Left colon (tissue), 2 donors: ENCODE measurements around the gene ZBTB43. TPM values are rescaled to one million over a fixed set of nuclear protein-coding genes. Genes with fewer than 3 reads are reported as not detected.
"Not testable (repeated sequence)": the region's sequence is repeated elsewhere in the genome, so short reads cannot be mapped to it uniquely, and the experiment has no call there.

ENCODE experiments used
- ATAC-seq: fragments of 200-7000 bp; cut with Tn5 transposase; one replicate; pipeline ENCODE4 v1.9.1; 2020; ENCODE audit warnings: mild to moderate bottlenecking, moderate library complexity
- DNase-seq, 2 donors: peaks; one replicate each; pipeline ENCODE4 v3.0.0-alpha.2; 2020
- intact Hi-C, 2 donors: fragments of 100-400 bp; cut with DNase I in 1 of 2; cut with micrococcal nuclease in 1 of 2; formaldehyde crosslinking; loops; one replicate each; pipeline versions ENCODE4 v1.11.2 to v1.14.0; 2022; cut with DNase I, micrococcal nuclease
- total RNA-seq, 2 donors: library from RNA; stranded (reverse); fragmentation: NEBNext Ultra II Directional; extraction: Animal tissue kit (Norgen Biotek cat#: 25700); gene quantifications; one replicate each; pipeline ENCODE4 v1.2.1, GENCODE V29; 2021
- donor health status: DM: no; HTN: no; CAD: no.
- donor health status: DM: yes; HTN: yes; CAD: no.

Gene ZBTB43
- total RNA-seq, 2 donors from 2014 or later: 15.5 to 17.3 TPM

DNA sequence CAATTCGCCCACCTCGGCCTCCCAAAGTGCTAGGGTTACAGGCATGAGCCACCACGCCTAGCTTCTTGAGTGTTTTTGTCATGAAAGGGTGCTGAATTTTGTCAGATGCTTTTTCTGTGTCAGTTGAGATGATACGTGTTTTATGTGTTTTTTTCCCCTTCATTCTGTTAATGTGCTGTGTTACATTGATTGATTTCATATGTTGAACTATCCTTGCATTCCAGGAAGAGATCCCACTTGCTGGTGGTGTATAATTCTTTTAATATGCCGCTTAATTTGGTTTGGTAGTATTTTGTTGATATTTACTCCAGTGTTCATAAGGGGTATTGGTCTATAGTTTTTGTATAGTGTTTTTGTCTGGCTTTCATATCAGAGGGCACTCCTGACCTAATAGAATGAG lies 13.6 kb downstream of the ZBTB43 start:
- DNase-seq (no peak), ATAC-seq (no peak)
- intact Hi-C loops: no loop called here

DNA sequence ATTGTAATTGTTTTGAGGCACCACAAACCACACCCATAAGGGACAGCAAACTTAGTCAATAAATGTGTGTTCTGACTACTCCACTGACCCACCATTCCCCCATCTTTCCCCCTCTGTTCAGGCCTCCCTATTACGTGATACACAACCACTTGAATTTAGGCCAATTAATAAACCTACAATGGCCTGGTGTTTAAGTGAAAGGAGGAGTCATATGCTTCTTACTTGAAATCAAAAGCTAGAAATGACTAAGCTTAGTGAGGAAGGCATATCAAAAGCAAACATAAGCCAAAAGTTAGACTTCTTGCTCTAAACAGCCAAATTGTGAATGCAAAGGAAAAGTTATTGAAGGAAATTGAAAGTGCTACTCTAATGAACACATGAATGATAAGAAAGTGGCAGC lies 14.6 kb downstream of the ZBTB43 start:
- intact Hi-C loops: no loop called here
- ATAC-seq (no peak), DNase-seq (no peak)

DNA sequence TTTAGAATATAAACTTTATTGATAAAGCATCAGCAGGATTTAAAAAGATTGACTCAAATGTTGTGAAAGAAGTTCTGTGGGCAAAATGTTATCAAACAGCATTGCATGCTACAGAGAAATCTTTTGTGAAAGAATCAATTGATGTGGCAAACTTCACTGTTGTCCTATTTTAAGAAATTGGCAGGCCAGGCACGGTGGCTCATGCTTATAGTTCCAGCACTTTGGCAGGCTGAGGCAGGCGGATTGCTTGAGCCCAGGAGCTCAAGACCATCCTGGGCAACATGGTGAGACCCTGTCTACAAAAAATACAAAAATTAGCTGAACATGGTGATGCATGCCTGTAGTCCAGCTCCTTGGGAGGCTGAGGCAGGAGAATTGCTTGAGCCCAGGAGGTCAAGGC lies 17.4 kb downstream of the ZBTB43 start:
- intact Hi-C loops: no loop called here
- DNase-seq: no peak

DNA sequence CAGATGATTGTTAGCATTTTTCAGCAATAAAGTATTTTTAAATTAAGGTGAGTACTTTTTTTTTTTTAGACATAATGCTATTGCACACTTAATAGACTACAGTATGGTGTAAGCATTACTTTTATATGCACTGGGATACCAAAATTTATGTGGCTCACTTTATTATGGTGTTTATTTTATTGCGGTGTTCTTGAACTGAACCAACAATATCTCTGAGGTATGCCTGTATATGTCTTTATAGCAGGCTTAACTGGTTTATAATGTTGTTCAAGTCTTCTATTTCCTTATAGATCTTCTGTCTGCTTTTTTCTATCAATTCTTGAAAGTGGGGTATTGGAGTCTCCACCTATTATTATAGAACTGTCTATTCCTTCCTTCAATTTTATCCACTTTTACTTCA lies 18.0 kb downstream of the ZBTB43 start:
- DNase-seq: no peak
- intact Hi-C loops: no loop called here
- ATAC-seq: peak; percentile 95

More for the DNA sequence above, 17.4 kb downstream of the ZBTB43 start:
- no peak for ATAC-seq

DNA sequence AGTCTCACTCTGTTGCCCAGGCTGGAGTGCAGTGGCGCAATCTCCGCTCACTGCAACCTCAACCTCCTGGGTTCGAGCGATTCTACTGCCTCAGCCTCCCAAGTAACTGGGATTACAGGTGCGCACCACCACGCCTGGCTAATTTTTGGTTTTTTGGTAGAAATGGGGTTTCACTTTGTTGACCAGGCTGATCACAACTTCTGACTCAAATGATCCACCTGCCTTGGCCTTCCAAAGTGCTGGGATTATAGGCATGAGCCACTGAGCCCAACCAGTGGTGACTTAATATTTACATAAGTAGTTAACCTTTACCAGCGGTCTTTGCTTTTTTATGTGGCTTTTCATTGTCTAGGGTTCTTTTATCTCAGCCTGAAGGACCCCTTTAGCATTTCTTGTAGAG lies 19.2 kb downstream of the ZBTB43 start:
- intact Hi-C loops, DNase-seq: not testable (repeated sequence)
- peak; percentile 30 for ATAC-seq

DNA sequence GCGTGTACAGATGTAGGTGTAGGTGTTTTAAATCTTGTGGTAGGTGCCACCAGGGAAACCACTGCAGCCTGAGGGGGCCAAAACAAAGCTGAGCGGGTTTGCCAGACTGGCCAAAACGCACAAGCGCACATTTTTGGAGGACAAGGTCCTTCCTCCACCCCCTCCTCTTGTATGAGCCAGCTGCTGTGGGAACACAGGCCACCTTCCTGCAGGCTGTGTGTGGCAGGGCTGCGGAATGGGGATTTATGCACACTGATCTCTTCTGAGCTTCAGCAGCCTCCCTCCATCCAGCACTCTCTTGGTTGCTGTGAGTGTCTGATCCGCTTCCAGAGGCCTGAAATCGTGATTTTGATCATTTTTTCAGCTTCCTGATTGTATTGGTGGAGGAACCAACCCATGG lies 22.4 kb downstream of the ZBTB43 start:
- ATAC-seq (no peak), DNase-seq (no peak)
- intact Hi-C loops: no loop called here

- ATAC-seq: no peak
- no peak for DNase-seq
- intact Hi-C loops: no loop called here
Observed at GRCh38 chr9:126829035-126829434, 24.2 kb downstream of the ZBTB43 start.

GRCh38 chr9:126830827-126831226 lies 26.0 kb downstream of the ZBTB43 start:
- DNase-seq (no peak), ATAC-seq (no peak)
- intact Hi-C loops: no loop called here

- ATAC-seq (no peak), DNase-seq (no peak)
- intact Hi-C loops: no loop called here
Observed at GRCh38 chr9:126832440-126832839, 27.6 kb downstream of the ZBTB43 start.

DNA sequence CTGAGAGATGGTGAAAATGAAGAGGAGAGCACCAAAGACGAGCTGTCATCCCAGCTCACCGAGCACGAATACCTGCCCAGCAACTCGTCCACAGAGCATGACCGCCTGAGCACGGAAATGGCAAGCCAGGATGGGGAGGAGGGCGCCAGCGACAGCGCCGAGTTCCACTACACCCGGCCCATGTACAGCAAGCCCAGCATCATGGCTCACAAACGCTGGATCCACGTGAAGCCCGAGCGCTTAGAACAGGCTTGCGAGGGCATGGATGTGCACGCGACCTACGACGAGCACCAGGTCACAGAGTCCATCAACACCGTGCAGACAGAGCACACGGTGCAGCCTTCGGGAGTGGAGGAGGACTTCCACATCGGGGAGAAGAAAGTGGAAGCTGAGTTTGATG lies 28.2 kb downstream of the ZBTB43 start:
- intact Hi-C loops: no loop called here
- DNase-seq: no peak
- ATAC-seq: no peak

GRCh38 chr9:126833710-126834345 lies 29.0 kb downstream of the ZBTB43 start:
- intact Hi-C loops: no loop called here
- DNase-seq (no peak), ATAC-seq (no peak)

- ATAC-seq (no peak), DNase-seq (no peak)
- intact Hi-C loops: no loop called here
Observed at GRCh38 chr9:126834672-126835071, 29.8 kb downstream of the ZBTB43 start.

DNA sequence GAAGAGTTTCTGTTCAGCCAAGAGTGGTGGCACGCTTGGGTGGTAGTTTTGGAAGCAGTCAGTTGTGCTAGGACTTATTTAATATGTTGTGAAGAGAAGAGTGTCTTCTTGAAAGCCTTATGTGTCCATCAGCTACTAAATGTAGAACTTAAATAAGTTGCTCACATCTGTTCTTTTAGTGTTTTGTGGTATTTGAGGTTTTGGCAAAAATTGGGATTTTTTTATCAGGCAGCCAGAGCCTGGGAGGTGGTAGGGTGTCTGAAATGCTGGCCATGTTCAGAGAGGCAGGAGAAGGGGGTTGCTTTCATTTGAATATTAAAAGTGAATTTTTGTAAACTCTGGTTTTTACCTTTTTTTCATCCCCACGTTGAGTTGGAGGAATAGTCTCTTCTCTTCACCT lies 31.4 kb downstream of the ZBTB43 start:
- intact Hi-C loops: no loop called here
- ATAC-seq (no peak), DNase-seq (no peak)

DNA sequence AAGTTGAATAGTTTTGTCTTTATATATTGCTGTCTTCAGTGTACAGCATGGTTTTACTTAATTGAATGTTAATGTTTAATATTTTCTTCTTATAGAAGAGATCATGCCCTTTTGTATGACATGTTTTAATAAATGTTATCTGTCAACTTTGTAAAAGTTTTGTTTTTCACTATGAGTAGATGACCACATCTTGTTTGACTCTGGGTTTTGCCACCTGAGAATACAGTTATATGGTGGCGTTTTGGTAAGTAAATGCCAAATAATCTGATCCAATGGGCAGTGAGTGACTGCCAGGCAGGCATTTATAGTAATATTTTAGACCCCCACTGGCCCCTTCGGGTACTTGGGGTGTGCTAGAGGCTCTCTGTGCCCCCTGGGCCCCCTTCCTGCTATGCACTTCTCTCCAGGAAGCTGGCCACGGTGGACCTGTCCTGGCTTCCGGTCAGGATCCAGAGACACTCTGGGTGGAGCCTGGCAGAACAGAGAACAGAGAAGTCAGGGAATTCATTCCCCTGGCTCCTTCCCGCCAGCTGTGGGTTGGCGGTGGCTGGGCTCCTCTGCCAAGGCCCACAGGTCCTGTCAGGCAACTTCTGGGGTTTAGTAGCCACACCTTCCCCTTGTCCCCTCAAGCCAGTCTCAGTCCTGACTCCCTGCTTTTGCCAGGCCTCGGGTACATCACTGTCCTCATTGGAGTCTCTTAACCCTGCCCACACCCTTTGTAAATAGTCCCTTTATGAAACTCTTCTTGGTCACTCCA lies 33.4 kb downstream of the ZBTB43 start:
- intact Hi-C loops: no loop called here
- peak; percentile 28 for ATAC-seq
- no peak for DNase-seq

DNA sequence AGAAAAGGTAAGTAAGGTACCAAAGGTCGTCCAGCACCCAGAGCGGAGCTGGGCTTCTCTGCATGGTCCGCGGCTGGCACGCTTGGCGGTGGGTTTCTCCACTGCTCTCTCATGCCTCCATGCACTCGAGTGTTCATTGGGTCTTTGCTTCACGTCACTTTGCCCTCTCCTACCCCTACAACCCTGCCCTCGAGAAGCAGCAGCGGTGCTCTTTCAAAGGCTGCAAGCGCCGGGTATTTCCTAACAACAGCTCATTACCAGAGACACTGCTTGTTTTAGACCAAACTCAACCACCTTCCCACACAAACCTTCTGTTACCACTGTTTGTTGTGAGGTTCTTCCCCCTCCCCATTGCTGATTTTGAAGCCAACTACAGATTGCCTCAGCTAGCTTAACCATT lies 34.1 kb downstream of the ZBTB43 start:
- intact Hi-C loops: no loop called here
- no peak for ATAC-seq
- no peak for DNase-seq

DNA sequence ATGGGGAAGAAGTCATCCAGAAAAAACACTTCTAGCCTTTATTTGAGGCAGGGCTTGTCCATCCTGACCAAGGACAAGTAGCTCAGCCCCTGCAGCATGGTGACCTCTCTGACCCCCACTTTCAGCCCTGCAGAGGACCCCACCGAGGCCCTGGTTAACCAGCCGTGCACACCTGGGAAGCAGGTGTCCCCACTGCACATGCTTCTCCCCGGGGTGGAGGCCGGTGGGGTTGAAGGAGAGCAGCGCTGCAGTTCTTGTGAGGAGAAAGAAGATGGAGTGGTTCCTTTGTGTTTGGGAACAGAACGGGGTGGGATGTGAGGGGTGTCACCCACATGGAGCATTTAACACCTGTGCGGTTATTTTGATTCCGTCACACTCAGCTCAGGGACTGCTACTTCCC lies 34.5 kb downstream of the ZBTB43 start:
- DNase-seq (no peak), ATAC-seq (no peak)
- intact Hi-C loops: no loop called here

DNA sequence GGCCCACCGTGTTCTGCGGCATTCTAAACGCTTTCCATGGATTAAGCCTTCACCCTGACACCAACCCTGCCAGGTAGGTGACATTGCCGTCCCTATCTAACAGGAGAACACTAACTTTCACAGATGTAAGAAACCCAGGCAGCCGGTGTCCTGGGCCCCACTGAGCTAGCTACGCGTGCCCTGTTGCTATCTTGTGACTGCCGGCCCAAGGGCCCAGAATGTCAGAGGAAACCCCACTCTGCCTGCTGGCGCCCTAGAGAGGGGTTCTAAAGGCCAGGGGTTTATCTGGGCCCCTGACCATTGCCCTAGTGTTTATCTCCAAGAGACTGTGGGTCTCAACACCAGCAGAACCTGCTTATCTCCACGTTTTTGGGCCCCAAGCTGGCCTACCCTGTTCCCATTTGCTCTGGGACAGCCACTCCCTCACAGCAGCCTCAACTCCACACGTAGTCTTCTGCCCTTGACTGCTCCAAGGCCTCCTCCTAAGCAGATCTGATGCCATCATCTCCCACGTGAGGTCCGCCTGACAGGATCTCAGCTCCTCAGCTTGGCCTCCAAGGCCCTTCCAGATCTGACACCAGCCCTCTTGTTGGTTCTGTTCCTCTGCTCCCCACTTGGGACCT lies 37.5 kb downstream of the ZBTB43 start:
- no peak for DNase-seq
- no peak for ATAC-seq
- intact Hi-C loops: no loop called here

GRCh38 chr9:126842977-126843799 lies 38.3 kb downstream of the ZBTB43 start:
- DNase-seq (no peak), ATAC-seq (no peak)
- intact Hi-C loops: no loop called here

DNA sequence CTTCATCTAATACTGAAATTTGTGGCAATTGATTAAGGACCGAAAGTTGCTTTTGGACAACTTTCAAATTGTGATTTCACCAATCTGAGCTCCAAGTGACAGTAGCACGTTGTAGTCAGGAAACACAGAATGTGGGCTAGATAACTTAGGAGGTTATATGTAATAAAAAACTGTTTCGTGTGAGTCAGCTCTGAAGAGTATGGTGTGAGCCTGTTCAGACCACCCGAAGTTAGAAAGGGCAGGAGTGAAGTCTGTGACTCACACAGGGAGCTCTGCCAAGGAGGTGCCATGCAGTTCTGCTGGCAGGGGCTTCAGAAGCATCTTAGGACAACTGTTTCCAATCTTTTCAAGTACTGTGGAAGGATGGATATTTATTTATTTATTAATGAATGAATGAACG lies 39.2 kb downstream of the ZBTB43 start:
- ATAC-seq: no peak
- intact Hi-C loops: no loop called here
- no peak for DNase-seq

GRCh38 chr9:126847051-126847450 lies 42.2 kb downstream of the ZBTB43 start:
- ATAC-seq: no peak
- intact Hi-C loops: no loop called here
- no peak for DNase-seq
